Nucleus accumbens (tissue), 56 donors: Measurements from ENCODE around the gene PLPP3.

ENCODE experiments used
- DNase-seq, 56 donors: peaks; one replicate each; lab custom pipeline; 2025; lab: John Stamatoyannopoulos, UW

Gene PLPP3

GRCh38 chr1:56577406-56578137 lies 1.8 kb downstream of the PLPP3 start:
- peak in 4 of 56 donors; percentile 12 to 25 (median 17) for DNase-seq

GRCh38 chr1:56576880-56577405 lies 2.4 kb downstream of the PLPP3 start:
- peak in 8 of 56 donors; percentile 14 to 38 (median 24) for DNase-seq

- no peak for DNase-seq
Observed at GRCh38 chr1:56575865-56576264, 3.5 kb downstream of the PLPP3 start.

GRCh38 chr1:56574794-56575193 lies 4.6 kb downstream of the PLPP3 start:
- DNase-seq, result no peak

- peak in 1 of 56 donors; percentile 10 for DNase-seq
Observed at GRCh38 chr1:56573311-56573710, 6.1 kb downstream of the PLPP3 start.

GRCh38 chr1:56572334-56573050 lies 6.9 kb downstream of the PLPP3 start:
- no peak for DNase-seq

- DNase-seq, result no peak
Observed at GRCh38 chr1:56571448-56571847, 7.9 kb downstream of the PLPP3 start.

- DNase-seq, result no peak
Observed at GRCh38 chr1:56570924-56571372, 8.4 kb downstream of the PLPP3 start.

GRCh38 chr1:56569661-56570060 lies 9.7 kb downstream of the PLPP3 start:
- DNase-seq, result no peak

GRCh38 chr1:56566994-56567393 lies 12.4 kb downstream of the PLPP3 start:
- DNase-seq, result no peak

- no peak for DNase-seq
Observed at GRCh38 chr1:56566061-56566744, 13.2 kb downstream of the PLPP3 start.

- DNase-seq, result no peak
Observed at GRCh38 chr1:56564615-56565014, 14.7 kb downstream of the PLPP3 start.

GRCh38 chr1:56563568-56563967 lies 15.8 kb downstream of the PLPP3 start:
- no peak for DNase-seq

GRCh38 chr1:56562891-56563452 lies 16.4 kb downstream of the PLPP3 start:
- DNase-seq, result peak in 7 of 56 donors; percentile 7 to 44 (median 25)

- no peak for DNase-seq
Observed at GRCh38 chr1:56561227-56562019, 17.9 kb downstream of the PLPP3 start.

- DNase-seq, result peak in 49 of 56 donors; percentile 15 to 86 (median 50)
Observed at GRCh38 chr1:56557746-56558145, 21.6 kb downstream of the PLPP3 start.

GRCh38 chr1:56555448-56555847 lies 23.9 kb downstream of the PLPP3 start:
- DNase-seq, result no peak

GRCh38 chr1:56553046-56553445 lies 26.3 kb downstream of the PLPP3 start:
- DNase-seq, result no peak

- DNase-seq, result no peak
Observed at GRCh38 chr1:56552349-56552748, 27.0 kb downstream of the PLPP3 start.

GRCh38 chr1:56551691-56552090 lies 27.7 kb downstream of the PLPP3 start:
- DNase-seq, result peak in 32 of 56 donors; percentile 7 to 77 (median 32)
